ENCODE measurements around the gene DEPDC1.
"Not testable (repeated sequence)": the region's sequence is repeated elsewhere in the genome, so short reads cannot be mapped to it uniquely, and the experiment has no call there.

The DEPDC1 gene

DNA sequence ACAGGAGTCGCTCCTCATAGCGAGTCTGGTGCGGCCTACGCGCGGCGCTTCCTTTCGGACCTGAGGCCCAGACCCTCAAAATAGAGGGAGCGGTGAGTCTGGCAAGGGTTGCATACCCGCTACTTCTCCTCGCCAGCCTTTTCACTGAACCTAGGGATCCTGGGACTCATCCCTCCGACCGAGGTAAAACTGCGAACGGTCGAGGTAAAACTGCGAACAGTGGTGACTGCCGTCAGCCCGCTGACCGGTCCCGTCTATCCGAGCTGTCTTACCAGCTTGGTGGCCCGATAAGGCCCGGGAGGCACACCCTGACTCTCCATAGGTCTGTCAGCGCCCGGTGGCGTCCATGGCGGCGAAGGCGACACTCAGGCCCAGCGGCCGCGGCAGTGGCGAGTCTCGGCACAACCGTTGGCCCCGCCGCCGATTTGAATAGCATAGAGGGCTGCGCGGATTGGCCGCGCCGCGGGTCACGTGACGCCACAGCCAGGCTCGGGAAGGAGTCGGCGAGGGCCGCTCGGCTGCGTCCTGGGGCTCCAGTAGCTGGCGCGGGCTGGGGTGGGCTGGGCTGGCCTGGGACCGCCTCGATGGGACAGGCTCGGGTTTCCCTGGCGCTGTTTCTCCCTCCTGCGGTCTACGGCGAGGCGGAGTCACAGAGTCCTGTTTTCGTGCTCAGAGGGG is at the start of gene DEPDC1:
TSS of gene DEPDC1 (minus strand) at position 403 of the 678 bp plus-strand sequence. CDS start at position 320, 83 bp downstream.
- DNase-seq (ENCODE audit: low spot score) = peak; percentile 99

DNA sequence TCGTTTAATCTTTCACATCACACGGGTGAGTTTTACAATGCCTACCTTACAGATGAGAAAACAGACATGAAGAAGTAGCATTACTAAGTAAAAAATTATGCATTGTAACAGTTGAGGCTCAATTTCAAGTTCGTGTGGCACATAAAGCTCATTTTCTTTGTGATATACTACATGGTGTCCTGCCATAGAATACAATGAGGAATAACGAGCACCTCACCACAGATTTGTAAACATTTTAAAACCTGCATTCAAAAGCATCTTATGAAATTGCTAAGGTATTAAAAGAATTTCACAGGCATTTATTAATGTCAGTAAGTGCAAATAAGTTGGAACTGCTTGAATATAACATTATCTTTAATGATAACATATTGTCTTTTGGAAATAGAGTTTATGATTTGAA is 47.8 kb upstream of the DEPDC1 start:
- no peak for DNase-seq (ENCODE audit: low spot score)

DNA sequence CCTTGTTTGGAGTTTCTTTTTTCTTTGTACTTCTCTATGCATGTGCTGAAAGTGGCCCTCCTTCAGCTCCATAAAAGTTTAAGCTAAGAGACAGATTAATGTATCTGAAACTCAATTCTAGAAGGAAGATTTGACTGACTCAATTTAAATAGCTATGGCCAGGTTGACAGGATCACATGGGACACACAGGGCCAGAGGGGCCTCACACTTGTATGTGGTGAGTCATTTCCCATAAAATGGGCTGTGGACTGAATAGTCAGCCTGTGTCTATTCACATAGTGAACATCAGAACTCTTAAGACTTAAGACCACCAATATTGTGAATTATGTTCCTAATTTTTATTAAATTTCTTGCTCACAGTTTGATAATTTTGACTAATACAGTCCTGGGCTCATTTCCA is 45.7 kb upstream of the DEPDC1 start:
- DNase-seq (ENCODE audit: low spot score) = no peak

- no peak for DNase-seq (ENCODE audit: low spot score)
Measured at GRCh38 chr1:68538941-68539340, 42.1 kb upstream of the DEPDC1 start.

- DNase-seq (ENCODE audit: low spot score) = no peak
Measured at GRCh38 chr1:68528243-68528642, 31.4 kb upstream of the DEPDC1 start.

DNA sequence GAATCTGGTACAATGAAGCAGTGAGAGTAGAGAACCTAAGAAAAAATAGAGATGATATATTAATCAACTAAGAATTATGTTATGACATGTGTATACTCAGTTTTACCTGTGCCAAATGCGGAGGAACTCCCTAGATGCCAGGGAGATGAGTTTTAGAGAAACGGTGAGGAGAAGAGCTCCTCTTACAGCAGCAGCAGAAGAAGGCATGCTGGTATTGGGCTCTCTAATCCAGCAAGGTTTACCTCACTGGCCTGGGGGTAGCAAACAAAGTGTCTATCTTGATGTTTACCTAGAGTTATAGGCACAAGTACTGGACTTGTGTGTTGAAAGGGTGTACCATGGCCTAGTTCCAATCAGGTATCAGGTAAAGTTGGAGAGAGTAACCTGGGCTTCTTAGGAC is 28.9 kb upstream of the DEPDC1 start:
- no peak for DNase-seq (ENCODE audit: low spot score)

DNA sequence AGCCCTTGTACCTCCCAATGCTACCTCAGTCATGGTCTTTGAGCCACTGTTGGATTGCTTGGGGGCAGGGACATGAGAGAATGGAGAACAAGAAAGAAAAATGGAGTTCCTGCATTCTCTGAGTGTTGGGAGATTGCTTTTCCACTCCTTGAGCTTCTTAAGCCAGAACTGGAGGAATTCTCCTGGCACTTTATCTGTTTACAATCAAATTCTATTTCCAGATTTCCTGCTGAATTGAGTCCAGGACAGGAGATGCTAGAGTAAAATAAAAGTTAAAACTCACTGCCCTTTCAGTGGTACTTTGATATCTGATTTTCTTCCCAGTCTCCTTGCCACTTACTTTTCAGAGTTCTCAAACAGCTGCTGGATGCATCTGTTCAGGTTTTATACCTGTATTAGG is 24.4 kb upstream of the DEPDC1 start:
- DNase-seq (ENCODE audit: low spot score) = no peak

- DNase-seq (ENCODE audit: low spot score) = no peak
Measured at GRCh38 chr1:68516066-68516465, 19.2 kb upstream of the DEPDC1 start.

DNA sequence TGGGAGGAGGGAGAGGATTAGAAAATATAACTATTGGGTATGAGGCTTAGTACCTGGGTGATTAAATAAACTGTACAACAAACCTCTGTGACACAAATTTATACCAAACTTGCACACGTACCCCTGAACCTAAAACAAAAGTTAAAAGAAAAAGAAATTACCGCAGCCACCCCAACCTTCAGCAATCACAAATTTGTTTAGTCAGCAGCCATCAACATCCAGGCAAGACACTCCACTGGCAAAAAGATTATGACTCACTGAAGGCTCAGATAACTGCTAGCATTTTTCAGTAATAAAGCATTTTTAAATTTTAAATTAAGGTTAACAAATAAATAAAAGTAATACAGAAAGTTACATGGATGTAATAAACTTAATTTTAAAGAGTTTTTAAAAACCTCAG is 14.4 kb upstream of the DEPDC1 start:
- no peak for DNase-seq (ENCODE audit: low spot score)

GRCh38 chr1:68506386-68506785 is 9.5 kb upstream of the DEPDC1 start:
- DNase-seq (ENCODE audit: low spot score) = no peak

DNA sequence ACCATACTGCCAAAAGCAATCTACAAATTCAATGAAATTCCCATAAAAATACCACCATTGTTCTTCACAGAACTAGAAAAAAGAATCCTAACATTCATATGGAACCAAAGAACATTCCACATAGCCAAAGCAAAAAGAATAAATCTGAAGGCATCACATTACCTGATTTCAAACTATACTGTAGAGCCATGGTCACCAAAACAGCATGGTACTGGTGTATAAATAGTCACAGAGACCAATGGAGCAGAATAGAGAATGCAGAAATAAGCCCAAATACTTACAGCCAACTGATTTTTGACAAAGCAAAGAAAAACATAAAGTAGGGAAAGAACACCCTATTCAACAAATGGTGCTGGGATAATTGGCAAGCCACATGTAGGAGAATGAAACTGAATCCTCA is 6.2 kb upstream of the DEPDC1 start:
- no peak for DNase-seq (ENCODE audit: low spot score)

DNA sequence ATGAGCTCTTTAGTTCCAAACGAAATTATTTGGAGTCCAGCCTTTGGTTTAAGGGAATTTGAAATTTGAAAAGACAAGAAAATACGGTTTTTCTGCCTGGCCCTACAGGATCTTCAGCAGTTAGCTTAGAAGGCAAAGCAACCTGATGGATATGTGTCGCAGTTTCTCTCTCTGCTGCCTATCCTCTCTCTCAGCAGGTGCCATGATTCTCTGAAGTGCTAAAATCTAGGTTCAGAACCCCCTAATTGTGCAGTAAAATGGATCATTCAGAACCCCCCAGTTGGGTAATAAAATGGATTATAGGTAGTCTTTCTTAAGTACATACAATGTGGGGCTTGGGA is 446 bp upstream of the DEPDC1 start:
- no peak for DNase-seq (ENCODE audit: low spot score)

GRCh38 chr1:68495968-68496679 is 758 bp downstream of the DEPDC1 start:
- peak; percentile 42 for DNase-seq (ENCODE audit: low spot score)

DNA sequence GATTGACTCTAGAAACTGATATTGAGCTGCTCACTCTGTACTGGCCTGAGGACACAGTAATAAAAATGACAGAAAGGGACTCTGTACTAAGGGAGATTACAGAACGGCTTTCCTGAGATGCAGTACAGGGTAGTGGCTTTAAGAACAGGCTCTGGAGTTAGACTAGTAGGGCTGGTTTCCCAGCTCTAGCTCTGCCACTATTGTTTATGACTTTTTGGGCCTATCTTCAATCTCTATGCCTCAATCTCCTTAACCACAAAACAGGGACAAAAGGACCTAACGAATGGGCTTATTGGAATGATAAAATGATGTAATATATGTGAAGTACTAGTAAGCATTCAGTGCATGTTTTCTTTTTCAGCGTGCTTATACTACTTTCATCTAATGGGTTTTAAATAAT is 1.4 kb downstream of the DEPDC1 start:
- DNase-seq (ENCODE audit: low spot score) = no peak

DNA sequence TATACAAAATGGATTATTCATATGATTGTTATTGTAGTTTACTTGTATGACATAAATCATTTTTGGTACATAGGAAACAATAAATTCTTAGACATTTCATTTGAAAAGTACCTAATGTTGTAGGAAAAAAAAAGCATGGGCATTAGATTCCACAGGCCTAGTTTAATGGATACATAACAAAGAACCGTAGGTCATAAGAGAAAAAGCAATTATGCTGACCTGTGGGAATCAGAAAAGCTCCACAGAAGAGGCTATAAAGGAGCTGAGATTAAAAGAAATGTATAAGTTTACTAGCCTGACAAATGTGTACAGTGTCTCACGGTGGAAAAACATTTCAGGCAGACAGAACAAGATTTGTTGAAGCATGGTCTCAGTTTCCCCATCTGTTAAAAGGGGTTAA is 3.7 kb downstream of the DEPDC1 start:
- DNase-seq (ENCODE audit: low spot score) = no peak

GRCh38 chr1:68492255-68492654 is 4.6 kb downstream of the DEPDC1 start:
- not testable (repeated sequence) for DNase-seq (ENCODE audit: low spot score)

DNA sequence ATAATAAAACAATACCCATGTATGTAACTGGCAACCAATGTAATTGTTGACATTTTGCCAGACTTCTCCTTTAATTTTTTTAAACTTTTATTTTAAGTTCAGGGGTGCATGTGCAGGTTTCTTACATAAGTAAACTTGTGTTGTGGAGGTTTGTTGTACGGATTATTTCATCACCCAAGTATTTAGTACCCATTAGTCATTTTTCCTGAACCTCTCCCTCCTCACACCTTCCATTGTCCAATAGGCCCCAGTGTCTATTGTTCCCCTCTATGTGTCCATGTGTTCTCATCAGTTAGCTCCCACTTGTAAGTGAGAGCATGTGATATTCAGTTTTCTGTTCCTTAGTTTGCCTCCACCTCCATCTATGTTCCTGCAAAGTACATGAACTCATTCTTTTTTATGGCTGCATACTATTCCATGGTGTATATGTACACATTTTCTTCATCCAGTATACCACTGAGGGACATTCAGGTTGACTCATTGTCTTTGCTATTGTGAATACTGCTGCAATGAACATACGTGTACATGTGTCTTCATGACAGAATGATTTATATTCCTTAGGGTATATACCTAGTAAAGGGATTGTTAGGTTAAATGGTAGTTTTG is 6.7 kb downstream of the DEPDC1 start:
- no peak for DNase-seq (ENCODE audit: low spot score)

- DNase-seq (ENCODE audit: low spot score) = no peak
Measured at GRCh38 chr1:68485431-68486022, 11.4 kb downstream of the DEPDC1 start.

DNA sequence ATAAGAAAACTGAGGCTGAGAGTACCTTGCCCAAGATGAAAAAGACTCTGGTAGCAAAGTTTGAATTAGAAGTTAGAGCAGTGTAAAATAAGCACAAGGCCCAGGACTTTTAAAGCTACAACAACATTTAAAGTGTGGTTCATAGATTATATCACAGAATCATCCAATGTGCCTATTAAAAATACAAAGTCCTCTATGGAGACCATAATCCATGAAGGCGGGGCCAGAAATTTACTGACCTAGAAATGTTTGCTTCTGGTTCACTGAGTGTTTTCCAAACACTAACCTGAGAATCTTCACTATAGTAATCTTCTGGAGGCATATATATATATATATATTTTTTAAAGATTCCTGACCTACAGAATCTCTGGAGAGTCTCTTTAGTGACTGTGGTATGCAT is 12.3 kb downstream of the DEPDC1 start:
- no peak for DNase-seq (ENCODE audit: low spot score)

DNA sequence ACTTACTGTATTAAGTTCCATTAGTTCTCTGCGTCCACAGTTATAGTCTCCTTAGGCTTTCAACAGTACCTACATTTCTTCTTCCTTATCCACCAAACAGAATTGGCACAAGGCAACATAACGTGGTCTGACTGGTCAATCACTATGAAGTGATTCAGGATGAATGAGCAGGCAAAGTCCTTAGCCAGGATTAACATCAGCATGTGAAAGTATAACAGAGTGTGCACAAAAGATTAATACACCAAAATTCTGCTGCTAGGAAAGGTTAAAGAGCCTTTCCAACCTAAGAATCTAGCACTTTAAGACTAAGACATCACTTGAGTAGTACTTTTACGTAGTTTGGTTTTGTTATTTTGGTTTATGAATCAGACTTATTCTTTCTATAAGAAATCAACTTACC is 15.8 kb downstream of the DEPDC1 start:
- no peak for DNase-seq (ENCODE audit: low spot score)

DNA sequence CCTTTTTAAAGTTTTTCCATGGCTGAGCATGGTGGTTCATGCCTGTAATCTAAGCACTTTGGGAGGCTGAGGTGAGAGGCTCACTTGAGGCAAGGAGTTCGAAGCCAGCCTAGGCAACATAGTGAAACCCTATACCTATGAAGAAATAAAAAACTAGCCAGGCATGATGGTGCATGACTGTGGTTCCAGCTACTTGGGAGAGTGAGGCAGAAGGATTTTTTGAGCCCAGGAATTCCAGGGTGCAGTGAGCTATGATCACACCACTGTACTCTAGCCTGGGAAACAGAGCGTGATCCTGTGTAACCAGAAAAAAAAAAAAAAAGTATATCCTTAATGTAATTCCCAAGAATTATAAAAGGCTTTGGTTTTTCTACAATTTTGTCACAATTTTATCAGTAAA is 17.4 kb downstream of the DEPDC1 start:
- DNase-seq (ENCODE audit: low spot score) = no peak

GRCh38 chr1:68478662-68479061 is 18.2 kb downstream of the DEPDC1 start:
- DNase-seq (ENCODE audit: low spot score) = no peak

- not testable (repeated sequence) for DNase-seq (ENCODE audit: low spot score)
Measured at GRCh38 chr1:68476626-68477025, 20.3 kb downstream of the DEPDC1 start.

Measured in ecto neural progenitor cell (in vitro differentiated cells).